ENCODE measurements around the gene UXS1.

DNA sequence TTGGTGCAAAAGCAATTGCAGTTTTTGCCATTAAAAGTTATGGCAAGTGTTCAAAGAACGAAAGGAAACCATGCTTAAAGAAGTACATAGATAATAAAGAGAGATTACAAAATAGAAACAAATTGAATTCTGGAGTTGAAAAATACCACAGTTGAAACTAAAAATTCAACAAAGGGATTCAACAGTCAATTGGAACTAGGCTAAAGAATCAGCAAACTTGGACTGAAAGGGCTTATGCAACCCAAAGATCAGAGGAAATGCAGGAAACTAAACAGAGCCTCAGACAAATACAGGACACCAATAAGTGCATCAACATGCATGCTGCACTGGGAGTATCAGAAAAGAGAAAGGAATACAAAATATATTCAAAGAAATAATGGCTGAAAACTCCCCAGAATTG is 40.3 kb downstream of the UXS1 start:
- TF ChIP-seq CTCF (IDR thresholded peaks at IDR 0.05) = no peak
- TF ChIP-seq EZH2 (IDR thresholded peaks at IDR 0.05; ENCODE audit: borderline replicate concordance, insufficient read depth, low read depth, low read length, poor library complexity, severe bottlenecking) = no peak
